ENCODE measurements around the gene VAT1L.

- no peak for TF ChIP-seq CTCF (IDR thresholded peaks at IDR 0.05; ENCODE audit: borderline replicate concordance, extremely low read depth, low read length, poor library complexity, severe bottlenecking)
- TF ChIP-seq EZH2 (IDR thresholded peaks at IDR 0.05; ENCODE audit: borderline replicate concordance, low read depth, low read length, severe bottlenecking), result no peak
Observed at GRCh38 chr16:77882358-77882757, 94.0 kb downstream of the VAT1L start.
